Endothelial cell of umbilical vein (primary cell): ENCODE data around the gene TTC13. TPM values are rescaled to one million over a fixed set of nuclear protein-coding genes. Genes with fewer than 3 reads are reported as not detected.
A peak's percentile ranks its signal among the peaks of the same experiment; 100 is the strongest.

ENCODE experiments used
- BruUV-seq: library from RNA; stranded (reverse); fragments of 400-500 nt; replicated peaks from 2 replicates; lab custom pipeline; 2021; lab: Mats Ljungman, UMichigan
- CTCF ChIA-PET: fragments of 300-600, 350-600 bp; sonication (Branson Sonifier 250); formaldehyde crosslinking; loops from one replicate; lab custom pipeline; 2021; ENCODE audit warnings: antibody characterized with exemption, inconsistent platforms; lab: Charles Lee
- POLR2A ChIA-PET: fragments of 300-600, 350-600 bp; sonication (Branson Sonifier 250); formaldehyde crosslinking; loops from one replicate; lab custom pipeline; 2021; ENCODE audit warnings: antibody characterized with exemption, inconsistent platforms; lab: Charles Lee
- DNase-seq: peaks from one replicate; pipeline ENCODE4 v3.0.0-alpha.2; 2011; ENCODE audit warnings: low read depth, low spot score
- FAIRE-seq: peaks from 2 replicates; lab custom pipeline; 2011; peaks lifted over from hg19 to GRCh38; lab: Jason Lieb, UNC
- H2AFZ ChIP-seq: 2 replicates; pipeline ENCODE4 v1.6.0; 2012; ENCODE audit warnings: low read depth, low read length, control low read depth, inconsistent platforms
- H3K27ac ChIP-seq: 2 replicates; pipeline ENCODE4 v1.5.1; 2011; ENCODE audit warnings: low read depth, mild to moderate bottlenecking, control low read depth, low read length, moderate library complexity; ENCODE audit not compliant: insufficient read depth
- H3K27me3 ChIP-seq, 2 experiments: 2 replicates each; pipeline versions ENCODE4 v1.6.0 to v1.6.1; 2011; ENCODE audit warnings: low read length in 2 of 2, mixed read lengths in 1 of 2; ENCODE audit not compliant: control insufficient read depth in 2 of 2, insufficient read depth in 2 of 2
- H3K36me3 ChIP-seq, 2 experiments: 2 replicates in 1 of 2; 3 replicates in 1 of 2; pipeline ENCODE4 v1.5.1; 2011; ENCODE audit warnings: low read length in 2 of 2, mild to moderate bottlenecking in 1 of 2, moderate library complexity in 1 of 2; ENCODE audit not compliant: control insufficient read depth in 2 of 2, insufficient read depth in 2 of 2; ENCODE audit errors: extremely low read depth in 1 of 2
- H3K4me1 ChIP-seq: 3 replicates; pipeline ENCODE4 v1.5.1; 2011; ENCODE audit warnings: mild to moderate bottlenecking, low read length; ENCODE audit not compliant: control insufficient read depth, insufficient read depth; ENCODE audit errors: extremely low read depth
- H3K4me2 ChIP-seq: 2 replicates; pipeline ENCODE4 v1.6.1; 2011; ENCODE audit warnings: low read length, control low read depth, mixed read lengths; ENCODE audit not compliant: insufficient read depth
- H3K4me3 ChIP-seq, 3 experiments: fragments of 200-600 bp in 1 of 3; sonication (generic), shearing (Covaris generic) in 1 of 3; replicated peaks in 1 of 3; 2 replicates each; pipeline ENCODE4 v1.5.1; 2011 to 2016; ENCODE audit warnings: control low read depth in 3 of 3, low read length in 3 of 3, mild to moderate bottlenecking in 2 of 3, inconsistent platforms in 1 of 3, low read depth in 1 of 3, moderate library complexity in 1 of 3; ENCODE audit not compliant: insufficient read depth in 1 of 3
- H3K79me2 ChIP-seq: 2 replicates; pipeline ENCODE4 v1.6.0; 2012; ENCODE audit warnings: low read length, inconsistent platforms; ENCODE audit not compliant: control insufficient read depth, insufficient read depth
- H3K9ac ChIP-seq: replicated peaks from 2 replicates; pipeline ENCODE3; 2011; ENCODE audit warnings: low read length, control low read depth; ENCODE audit not compliant: insufficient read depth; ENCODE audit errors: extremely low read depth
- H3K9me1 ChIP-seq: replicated peaks from 3 replicates; pipeline ENCODE4 v1.6.0; 2011; ENCODE audit warnings: mild to moderate bottlenecking, low read length; ENCODE audit not compliant: control insufficient read depth, insufficient read depth; ENCODE audit errors: extremely low read depth
- H3K9me3 ChIP-seq: replicated peaks from 2 replicates; pipeline ENCODE4 v1.5.1; 2012; ENCODE audit warnings: low read length, inconsistent platforms; ENCODE audit not compliant: control insufficient read depth, insufficient read depth
- H4K20me1 ChIP-seq: replicated peaks from 2 replicates; pipeline ENCODE3; 2011; ENCODE audit warnings: mild to moderate bottlenecking, low read length; ENCODE audit not compliant: control insufficient read depth, insufficient read depth; ENCODE audit errors: extremely low read depth
- EZH2 ChIP-seq: IDR thresholded peaks from 2 replicates; pipeline ENCODE4 v1.6.1; 2012; ENCODE audit warnings: borderline replicate concordance, low read depth, mild to moderate bottlenecking, moderate library complexity, low read length, inconsistent platforms; ENCODE audit not compliant: severe bottlenecking
- GATA2 ChIP-seq: IDR thresholded peaks from 2 replicates; pipeline ENCODE4 v1.7.0; 2011; ENCODE audit warnings: low read depth, mild to moderate bottlenecking, moderate library complexity, mixed read lengths, low read length; ENCODE audit not compliant: insufficient read length, insufficient read depth
- JUN ChIP-seq: IDR thresholded peaks from 2 replicates; pipeline ENCODE4 v1.6.1; 2011; ENCODE audit warnings: borderline replicate concordance, low read depth; ENCODE audit not compliant: insufficient read length, insufficient read depth
- POLR2AphosphoS5 ChIP-seq: IDR thresholded peaks from 2 replicates; pipeline ENCODE4 v1.6.1; 2012; ENCODE audit warnings: low read depth, mild to moderate bottlenecking, control low read depth, low read length, moderate library complexity; ENCODE audit not compliant: insufficient read depth
- dilution Hi-C: fragments of 300-500 bp; cut with MboI; formaldehyde crosslinking; loops from one replicate; pipeline ENCODE4 v1.15.0; 2019; ENCODE audit warnings: low sequenced_read_pairs; ENCODE audit not compliant: extremely low pct_ligation_motif_present
- intact Hi-C: fragments of 100-400 bp; cut with micrococcal nuclease; formaldehyde crosslinking; loops from one replicate; pipeline ENCODE4 v1.10.0; 2022
- polyA plus RNA-seq, 4 experiments: library from polyadenylated mRNA; depleted of rRNA in 3 of 4; stranded (reverse) in 3 of 4; unstranded in 1 of 4; fragments of >200 nt; gene quantifications; 2 replicates each; pipeline versions ENCODE4 v1.2.1 to v1.2.3, GENCODE V29; 2011 to 2012; ENCODE audit warnings: missing spikeins in 1 of 4
- total RNA-seq: library from RNA; stranded (reverse); gene quantifications from 2 replicates; pipeline ENCODE4 v1.2.3, GENCODE V29; 2021
- TF ChIP-seq, protein P1 (sequence below): IDR thresholded peaks from 2 replicates; pipeline ENCODE4 v1.6.1; 2011; ENCODE audit not compliant: insufficient read depth, insufficient read length

Gene TTC13
- total and polyA plus RNA-seq, 2 donors (not counting 3 experiments of a cell fraction or from before 2014, with no cell fraction given): 8.8 to 23.9 TPM

- H3K27ac ChIP-seq: no peak overlapping the region
- BruUV-seq: no TSS peak
These were observed 4.0 kb upstream of the TTC13 start for GRCh38 chr1:230982696-230983095.

DNA sequence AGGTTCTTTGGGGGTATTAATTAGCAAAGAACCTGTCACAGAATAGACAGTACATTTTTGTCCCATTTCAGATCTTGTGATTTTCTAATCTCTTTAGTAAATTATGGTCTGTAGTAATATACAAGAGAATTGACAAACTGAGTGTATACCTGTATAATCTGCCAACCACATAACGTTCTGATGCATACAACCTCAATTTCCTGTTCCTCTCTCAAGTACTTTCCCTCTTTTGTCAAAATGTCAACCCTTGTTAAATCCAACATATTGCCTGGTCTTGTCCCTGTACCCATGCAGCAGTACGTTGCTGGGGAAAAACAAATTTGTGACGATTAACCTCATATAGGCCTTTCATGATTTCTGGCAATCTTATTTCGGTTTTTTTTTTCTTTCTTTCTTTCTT, 1.3 kb upstream of the TTC13 start:
- peaks cover 14% of the 10 kb centered on the region for H3K79me2 ChIP-seq
- H3K36me3 ChIP-seq: no peaks in the 10 kb centered on the region
- dilution Hi-C loops (no loop called here), intact Hi-C loops (loop anchor here (1.0 to 10.0 kb wide), 12 partner anchors 60 to 625 kb away; partner anchors contain the start of genes C1orf198, EGLN1, EXOC8 and FAM89A)
- H3K27ac ChIP-seq: no peak overlapping the region
- no peak overlapping the region for H3K9ac ChIP-seq
- peaks cover 19% of the 10 kb centered on the region for H3K4me1 ChIP-seq
- no TSS peak for BruUV-seq
- TF ChIP-seq GATA2: no peak
- TF ChIP-seq JUN: no peak
- no peak for TF ChIP-seq POLR2AphosphoS5
- no peak for TF ChIP-seq EZH2
- no peak overlapping the region for H2AFZ ChIP-seq
- ChIA-PET CTCF (no interaction called here), POLR2A (no interaction called here)
- FAIRE-seq (no peak), DNase-seq (no peak)
- no peaks in the 10 kb centered on the region for H3K9me1 ChIP-seq
- H4K20me1 ChIP-seq: no peaks in the 10 kb centered on the region
- no peaks in the 10 kb centered on the region for H3K9me3 ChIP-seq
- no peak overlapping the region for H3K4me3 ChIP-seq
- H3K27me3 ChIP-seq: no peaks in the 10 kb centered on the region
- H3K4me2 ChIP-seq: peak overlapping the region; percentile 77

More at GRCh38 chr1:230982696-230983095, 4.0 kb upstream of the TTC13 start:
- Histone ChIP-seq H3K4me3 (no peak overlapping the region), H3K9me3 (no peaks in the 10 kb centered on the region), H2AFZ (no peak overlapping the region), H3K27me3 (no peaks in the 10 kb centered on the region), H3K4me2 (no peak overlapping the region), H3K4me1 (peaks cover 8% of the 10 kb centered on the region), H4K20me1 (no peaks in the 10 kb centered on the region), H3K79me2 (peaks cover 9% of the 10 kb centered on the region), H3K36me3 (no peaks in the 10 kb centered on the region), H3K9ac (no peak overlapping the region), H3K9me1 (no peaks in the 10 kb centered on the region)
- POLR2A ChIA-PET: no interaction called here
- FAIRE-seq (no peak), DNase-seq (no peak)
- TF ChIP-seq JUN (no peak), GATA2 (no peak)
- TF ChIP-seq, protein P1, sequence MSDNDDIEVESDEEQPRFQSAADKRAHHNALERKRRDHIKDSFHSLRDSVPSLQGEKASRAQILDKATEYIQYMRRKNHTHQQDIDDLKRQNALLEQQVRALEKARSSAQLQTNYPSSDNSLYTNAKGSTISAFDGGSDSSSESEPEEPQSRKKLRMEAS: no peak
- CTCF ChIA-PET: interaction anchor here (0.7 to 1.0 kb wide), 2 partner anchors 86 to 110 kb away, joined by 3 to 5 read pairs; no protein-coding TSS in a partner anchor
- intact Hi-C loops: no loop called here
- dilution Hi-C loops: no loop called here
